PFSK-1 (cell line): ENCODE measurements around the gene SLC43A1.

Experiments
- POLR2AphosphoS5 ChIP-seq: IDR thresholded peaks from 2 replicates; pipeline ENCODE4 v1.6.1; 2012; ENCODE audit warnings: low read depth, mild to moderate bottlenecking, control low read depth, low read length, moderate library complexity
- SIN3A ChIP-seq: IDR thresholded peaks from 2 replicates; pipeline ENCODE4 v1.6.1; 2012; ENCODE audit warnings: mild to moderate bottlenecking, low read length, moderate library complexity, borderline replicate concordance; ENCODE audit not compliant: insufficient read depth
- TAF1 ChIP-seq: IDR thresholded peaks from 2 replicates; pipeline ENCODE4 v1.6.1; 2012; ENCODE audit warnings: low read length, control low read depth, borderline replicate concordance; ENCODE audit not compliant: insufficient read depth

DNA sequence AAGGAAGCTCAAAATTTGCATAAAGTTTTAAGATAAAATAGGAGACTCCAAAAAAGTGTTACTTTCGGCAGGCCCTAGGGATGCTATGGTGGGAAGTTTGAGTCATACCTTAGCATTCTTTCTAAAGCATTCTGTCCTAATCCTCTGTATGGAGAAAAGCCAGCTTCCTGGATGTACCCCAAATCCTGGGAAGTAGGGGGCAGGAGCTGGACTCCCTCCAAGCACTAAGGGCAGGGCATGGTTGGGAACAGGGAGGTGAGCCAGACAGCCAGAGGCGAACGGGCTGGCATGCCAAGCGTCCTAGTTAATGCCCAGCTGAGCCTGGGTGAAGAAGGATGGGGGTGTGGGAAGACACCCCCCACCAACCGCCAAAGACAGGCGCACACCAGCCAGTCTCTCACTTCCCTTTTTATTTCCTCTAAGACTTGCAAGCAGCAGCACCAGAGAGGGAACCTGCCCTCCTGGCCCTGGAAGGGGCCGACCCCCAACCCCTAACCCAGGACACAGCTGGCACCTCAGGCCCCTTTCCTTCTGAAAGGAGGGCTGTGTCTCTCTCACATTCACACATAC is 31.3 kb downstream of the SLC43A1 start:
- TF ChIP-seq SIN3A, result no peak
- TF ChIP-seq TAF1, result no peak
- no peak for TF ChIP-seq POLR2AphosphoS5
